Measurements from ENCODE around the gene SERPIND1.
"Not testable (repeated sequence)": the region's sequence is repeated elsewhere in the genome, so short reads cannot be mapped to it uniquely, and the experiment has no call there.

The SERPIND1 gene

GRCh38 chr22:20826373-20827152 lies 52.6 kb downstream of the SERPIND1 start:
- not testable (repeated sequence) for ATAC-seq

- no peak for ATAC-seq
- TF ChIP-seq ESRRG (CRISPR knock-in tag; IDR thresholded peaks at IDR 0.05) = no peak
- TF ChIP-seq OSR1 (CRISPR knock-in tag; IDR thresholded peaks at IDR 0.05) = no peak
- TF ChIP-seq CSDC2 (CRISPR knock-in tag; IDR thresholded peaks at IDR 0.05) = no peak
- no peak for TF ChIP-seq ZNF565 (CRISPR knock-in tag; conservative IDR thresholded peaks at IDR 0.05; ENCODE audit: low read depth)
- TF ChIP-seq RARB (CRISPR knock-in tag; IDR thresholded peaks at IDR 0.05) = no peak
- TF ChIP-seq PPARA (CRISPR knock-in tag; IDR thresholded peaks at IDR 0.05; ENCODE audit: borderline replicate concordance) = no peak
- TF ChIP-seq, protein P1, sequence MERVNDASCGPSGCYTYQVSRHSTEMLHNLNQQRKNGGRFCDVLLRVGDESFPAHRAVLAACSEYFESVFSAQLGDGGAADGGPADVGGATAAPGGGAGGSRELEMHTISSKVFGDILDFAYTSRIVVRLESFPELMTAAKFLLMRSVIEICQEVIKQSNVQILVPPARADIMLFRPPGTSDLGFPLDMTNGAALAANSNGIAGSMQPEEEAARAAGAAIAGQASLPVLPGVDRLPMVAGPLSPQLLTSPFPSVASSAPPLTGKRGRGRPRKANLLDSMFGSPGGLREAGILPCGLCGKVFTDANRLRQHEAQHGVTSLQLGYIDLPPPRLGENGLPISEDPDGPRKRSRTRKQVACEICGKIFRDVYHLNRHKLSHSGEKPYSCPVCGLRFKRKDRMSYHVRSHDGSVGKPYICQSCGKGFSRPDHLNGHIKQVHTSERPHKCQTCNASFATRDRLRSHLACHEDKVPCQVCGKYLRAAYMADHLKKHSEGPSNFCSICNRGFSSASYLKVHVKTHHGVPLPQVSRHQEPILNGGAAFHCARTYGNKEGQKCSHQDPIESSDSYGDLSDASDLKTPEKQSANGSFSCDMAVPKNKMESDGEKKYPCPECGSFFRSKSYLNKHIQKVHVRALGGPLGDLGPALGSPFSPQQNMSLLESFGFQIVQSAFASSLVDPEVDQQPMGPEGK (CRISPR knock-in tag; IDR thresholded peaks at IDR 0.05; ENCODE audit: borderline replicate concordance) = no peak
- no peak for TF ChIP-seq ARNTL (CRISPR knock-in tag; IDR thresholded peaks at IDR 0.05; ENCODE audit: borderline replicate concordance, low read depth)
- no peak for TF ChIP-seq TCF4 (CRISPR knock-in tag; IDR thresholded peaks at IDR 0.05; ENCODE audit: borderline replicate concordance)
- TF ChIP-seq GLIS3 (CRISPR knock-in tag; IDR thresholded peaks at IDR 0.05) = no peak
- no peak for TF ChIP-seq ZFP3 (CRISPR knock-in tag; IDR thresholded peaks at IDR 0.05)
- TF ChIP-seq TOX (CRISPR knock-in tag; IDR thresholded peaks at IDR 0.05; ENCODE audit: borderline replicate concordance) = no peak
- TF ChIP-seq BACH2 (CRISPR knock-in tag; IDR thresholded peaks at IDR 0.05; ENCODE audit: borderline replicate concordance) = no peak
- TF ChIP-seq, protein P2, sequence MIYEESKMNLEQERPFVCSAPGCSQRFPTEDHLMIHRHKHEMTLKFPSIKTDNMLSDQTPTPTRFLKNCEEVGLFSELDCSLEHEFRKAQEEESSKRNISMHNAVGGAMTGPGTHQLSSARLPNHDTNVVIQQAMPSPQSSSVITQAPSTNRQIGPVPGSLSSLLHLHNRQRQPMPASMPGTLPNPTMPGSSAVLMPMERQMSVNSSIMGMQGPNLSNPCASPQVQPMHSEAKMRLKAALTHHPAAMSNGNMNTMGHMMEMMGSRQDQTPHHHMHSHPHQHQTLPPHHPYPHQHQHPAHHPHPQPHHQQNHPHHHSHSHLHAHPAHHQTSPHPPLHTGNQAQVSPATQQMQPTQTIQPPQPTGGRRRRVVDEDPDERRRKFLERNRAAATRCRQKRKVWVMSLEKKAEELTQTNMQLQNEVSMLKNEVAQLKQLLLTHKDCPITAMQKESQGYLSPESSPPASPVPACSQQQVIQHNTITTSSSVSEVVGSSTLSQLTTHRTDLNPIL (CRISPR knock-in tag; IDR thresholded peaks at IDR 0.05; ENCODE audit: low read depth) = no peak
- no peak for TF ChIP-seq POU6F1 (CRISPR knock-in tag; IDR thresholded peaks at IDR 0.05; ENCODE audit: borderline replicate concordance, low read depth)
These were observed 55.7 kb downstream of the SERPIND1 start for GRCh38 chr22:20829491-20830134.

- ATAC-seq = no peak
- no peak for TF ChIP-seq POU6F1 (CRISPR knock-in tag; IDR thresholded peaks at IDR 0.05; ENCODE audit: borderline replicate concordance, low read depth)
- no peak for TF ChIP-seq SNAI2 (CRISPR knock-in tag; IDR thresholded peaks at IDR 0.05)
- TF ChIP-seq, protein P1 (CRISPR knock-in tag; IDR thresholded peaks at IDR 0.05; ENCODE audit: borderline replicate concordance) = no peak
These were observed 59.3 kb downstream of the SERPIND1 start for GRCh38 chr22:20833225-20833665.

GRCh38 chr22:20834206-20834605 lies 60.3 kb downstream of the SERPIND1 start:
- TF ChIP-seq ZFP30 (CRISPR knock-in tag; IDR thresholded peaks at IDR 0.05) (no peak), TCF4 (CRISPR knock-in tag; IDR thresholded peaks at IDR 0.05; ENCODE audit: borderline replicate concordance) (no peak), BACH2 (CRISPR knock-in tag; IDR thresholded peaks at IDR 0.05; ENCODE audit: borderline replicate concordance) (no peak), SNAI2 (CRISPR knock-in tag; IDR thresholded peaks at IDR 0.05) (no peak), ZNF70 (CRISPR knock-in tag; IDR thresholded peaks at IDR 0.05) (no peak), ARNTL (CRISPR knock-in tag; IDR thresholded peaks at IDR 0.05; ENCODE audit: borderline replicate concordance, low read depth) (no peak), OSR1 (CRISPR knock-in tag; IDR thresholded peaks at IDR 0.05) (no peak), ZNF565 (CRISPR knock-in tag; conservative IDR thresholded peaks at IDR 0.05; ENCODE audit: low read depth) (no peak), PPARA (CRISPR knock-in tag; IDR thresholded peaks at IDR 0.05; ENCODE audit: borderline replicate concordance) (no peak), RARB (CRISPR knock-in tag; IDR thresholded peaks at IDR 0.05) (no peak), POU6F1 (CRISPR knock-in tag; IDR thresholded peaks at IDR 0.05; ENCODE audit: borderline replicate concordance, low read depth) (no peak), ZC3H10 (CRISPR knock-in tag; IDR thresholded peaks at IDR 0.05) (no peak)
- TF ChIP-seq, protein P1 (CRISPR knock-in tag; IDR thresholded peaks at IDR 0.05; ENCODE audit: borderline replicate concordance) = no peak
- ATAC-seq = peak; percentile 67
